HG03095 (cell line): ENCODE results near the gene DSCAM.
"Not testable (repeated sequence)": the region's sequence is repeated elsewhere in the genome, so short reads cannot be mapped to it uniquely, and the experiment has no call there.

Source experiments
- ATAC-seq: cut with Tn5 transposase; IDR thresholded peaks from one replicate; pipeline ENCODE4 v1.9.1; 2021; ENCODE audit warnings: moderate library complexity; ENCODE audit not compliant: unreplicated experiment

DSCAM gene

DNA sequence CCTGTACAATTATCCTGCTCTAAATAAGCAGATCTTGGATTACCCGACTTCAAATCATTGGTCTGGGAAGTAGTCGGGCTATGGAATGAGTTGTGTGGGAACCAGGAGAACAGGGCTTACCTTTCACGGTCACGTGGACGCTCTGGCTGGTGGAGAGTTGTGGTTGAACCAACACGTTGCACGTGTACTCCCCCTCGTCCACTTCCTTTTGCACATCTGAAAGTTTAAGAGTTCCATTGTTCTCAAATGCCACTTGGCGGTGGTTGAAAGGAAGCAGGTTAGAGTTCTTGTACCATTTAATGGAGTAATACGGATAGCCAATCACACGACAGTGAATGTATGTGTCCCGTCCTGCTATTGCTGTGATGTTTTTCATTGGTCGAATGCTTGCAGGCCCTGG, 509.0 kb downstream of the DSCAM start:
- no peak for ATAC-seq

DNA sequence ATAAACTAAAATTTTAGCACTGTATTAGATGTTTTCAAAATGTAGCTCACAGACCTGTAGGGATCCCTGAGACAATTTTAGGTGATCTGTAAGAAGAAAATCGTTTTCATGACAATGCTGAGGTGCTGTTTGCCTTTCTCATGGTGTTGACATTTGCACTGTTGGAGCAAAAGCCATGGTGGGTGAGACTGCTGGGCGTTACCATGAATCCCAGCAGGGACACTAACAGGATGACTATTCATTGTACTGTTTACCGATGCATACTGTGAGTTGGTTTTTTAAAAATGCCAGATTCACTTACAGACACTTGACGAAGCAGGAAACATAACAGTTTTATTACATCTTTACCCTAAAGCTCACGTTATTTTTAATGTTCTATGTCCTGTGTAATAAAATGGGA, 511.3 kb downstream of the DSCAM start:
- ATAC-seq, result no peak

DNA sequence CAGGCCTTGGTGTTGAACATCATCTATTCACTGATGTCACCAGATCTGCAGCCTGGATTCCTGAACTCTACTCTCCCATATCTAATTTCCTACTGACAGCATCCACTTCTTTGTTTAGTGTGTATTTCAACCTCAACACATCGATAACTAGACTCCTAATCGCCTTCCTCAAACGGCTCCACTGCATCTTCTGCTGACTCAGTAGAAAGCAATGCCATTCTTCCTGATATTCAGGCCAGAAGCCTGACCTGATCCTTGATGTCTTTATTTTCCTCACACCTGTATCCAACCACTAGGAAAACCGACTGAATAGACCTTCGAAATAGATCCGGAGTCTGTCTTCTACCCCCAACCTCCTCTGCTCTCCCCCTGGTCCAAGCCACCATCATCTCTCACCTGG, 512.8 kb downstream of the DSCAM start:
- ATAC-seq, result no peak

DNA sequence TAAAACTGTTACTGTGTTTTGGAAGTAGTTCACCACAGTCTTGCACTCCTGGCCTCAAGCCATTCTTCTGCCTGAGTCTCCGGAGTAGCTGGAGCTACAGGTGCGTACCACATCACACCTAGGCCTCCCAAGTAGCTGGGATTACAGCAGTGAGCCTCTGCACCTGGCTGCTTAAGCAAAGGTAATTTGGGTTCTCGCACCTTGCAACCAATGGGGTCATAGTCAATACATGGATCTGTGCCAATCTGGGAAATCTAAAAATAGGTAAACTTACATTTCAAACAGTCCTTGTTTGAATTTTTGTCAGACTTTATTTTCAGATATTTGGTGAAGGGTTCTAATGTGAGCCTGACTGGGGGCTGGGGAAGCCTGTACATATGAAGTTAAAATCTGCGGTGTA, 513.2 kb downstream of the DSCAM start:
- ATAC-seq, result no peak

DNA sequence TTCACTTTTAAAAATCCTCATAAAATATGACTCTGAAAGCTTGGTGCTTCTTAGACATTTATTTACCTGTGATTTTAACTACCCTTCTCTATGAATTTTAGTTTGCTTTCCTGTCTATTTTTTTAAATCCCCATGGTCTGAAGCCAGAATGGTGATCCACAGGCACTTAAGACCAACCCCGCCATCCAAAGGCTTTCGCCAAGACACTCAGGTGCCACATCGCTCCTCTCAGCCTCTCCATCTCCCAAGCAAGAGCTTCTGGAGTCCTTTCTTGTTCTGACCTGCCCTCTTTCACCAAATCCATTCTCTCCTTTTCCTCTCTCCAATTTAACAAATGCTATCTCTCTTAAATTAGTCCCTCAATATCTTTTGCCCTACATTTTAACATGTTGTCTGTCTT, 515.2 kb downstream of the DSCAM start:
- ATAC-seq, result no peak

GRCh38 chr21:40331172-40331571, 515.8 kb downstream of the DSCAM start:
- no peak for ATAC-seq

GRCh38 chr21:40324389-40324788, 522.6 kb downstream of the DSCAM start:
- no peak for ATAC-seq

GRCh38 chr21:40320718-40321117, 526.2 kb downstream of the DSCAM start:
- ATAC-seq, result not testable (repeated sequence)

GRCh38 chr21:40318371-40318770, 528.6 kb downstream of the DSCAM start:
- no peak for ATAC-seq

DNA sequence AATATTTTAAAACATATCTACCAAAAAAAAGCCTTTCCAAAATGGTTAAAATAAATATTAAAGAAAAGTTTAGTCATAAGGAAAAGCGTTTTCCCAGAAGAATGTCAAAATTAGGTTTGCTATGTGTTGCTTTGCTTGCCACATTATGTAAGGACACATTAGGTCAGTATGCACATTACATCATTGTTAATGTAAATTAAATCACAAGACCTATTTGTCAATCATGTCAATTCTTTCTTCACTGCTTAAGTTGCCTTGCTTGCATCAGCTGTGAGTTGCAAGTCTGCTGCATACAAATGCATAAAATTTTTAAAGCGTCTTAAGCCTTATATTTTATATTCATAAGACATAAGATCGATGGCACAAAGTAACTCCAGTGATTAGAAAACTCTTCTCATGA, 530.9 kb downstream of the DSCAM start:
- ATAC-seq, result no peak

GRCh38 chr21:40315626-40316025, 531.3 kb downstream of the DSCAM start:
- ATAC-seq, result no peak

GRCh38 chr21:40313260-40313659, 533.7 kb downstream of the DSCAM start:
- ATAC-seq, result no peak

GRCh38 chr21:40300300-40300699, 546.7 kb downstream of the DSCAM start:
- no peak for ATAC-seq

DNA sequence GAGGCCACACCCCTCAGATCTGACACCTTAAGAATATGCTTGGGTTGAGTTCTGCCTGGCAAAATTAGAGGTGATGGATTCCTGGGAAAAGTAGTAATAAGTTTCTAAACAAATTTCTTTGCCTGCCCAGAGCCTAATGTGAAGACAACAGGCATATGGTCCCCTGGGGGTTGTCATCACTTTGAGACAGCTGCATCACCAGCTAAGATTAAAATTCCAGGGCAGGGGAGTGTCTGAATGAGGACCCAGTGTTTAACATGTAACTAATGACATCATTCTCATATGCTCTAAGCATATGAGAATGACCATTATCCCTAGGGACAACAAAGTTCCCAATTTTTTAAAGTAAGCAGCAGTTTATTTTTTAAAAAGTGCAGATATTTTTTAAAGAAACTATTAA, 547.5 kb downstream of the DSCAM start:
- no peak for ATAC-seq

DNA sequence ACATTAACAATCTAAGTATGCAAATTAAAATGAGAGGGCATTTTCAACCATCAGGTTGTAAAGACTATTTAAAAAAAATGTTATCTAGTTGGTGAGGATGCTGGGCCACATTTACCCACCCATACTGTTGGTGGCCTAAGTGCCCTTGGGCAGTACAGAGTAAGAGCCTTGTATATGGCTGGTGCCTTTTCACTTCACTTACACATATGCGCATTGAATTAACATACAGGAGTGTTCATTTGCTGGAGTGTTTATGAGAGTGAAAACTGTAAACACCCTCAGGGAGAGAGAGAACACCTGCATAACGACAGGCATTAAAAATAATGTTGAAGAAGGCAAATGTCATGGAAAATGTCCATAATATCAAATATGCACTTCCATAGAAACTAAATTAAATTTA, 552.6 kb downstream of the DSCAM start:
- no peak for ATAC-seq

GRCh38 chr21:40291560-40291959, 555.4 kb downstream of the DSCAM start:
- no peak for ATAC-seq

DNA sequence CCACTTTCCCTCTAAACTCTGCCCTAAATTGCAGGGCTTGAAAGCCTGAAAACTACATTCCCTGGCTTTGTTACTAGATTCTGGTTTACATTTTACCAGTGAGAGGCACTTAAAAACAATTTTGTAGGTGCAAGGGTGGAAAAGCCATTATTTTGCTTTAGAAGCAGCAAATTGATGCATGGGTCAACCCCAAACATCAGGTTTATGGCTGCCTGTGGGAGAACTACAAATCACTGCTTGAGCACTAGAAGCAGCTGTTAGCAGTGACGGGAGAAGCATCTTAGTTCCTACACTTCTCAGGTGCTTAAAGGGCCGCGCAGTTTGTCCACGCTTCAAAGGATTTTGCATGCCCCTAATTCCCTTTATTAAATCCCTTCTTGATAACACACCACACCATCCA, 562.5 kb downstream of the DSCAM start:
- no peak for ATAC-seq

- no peak for ATAC-seq
Observed at GRCh38 chr21:40282912-40283886, 563.8 kb downstream of the DSCAM start.

GRCh38 chr21:40278345-40278744, 568.6 kb downstream of the DSCAM start:
- ATAC-seq, result no peak

- ATAC-seq, result no peak
Observed at GRCh38 chr21:40276001-40276400, 571.0 kb downstream of the DSCAM start.

DNA sequence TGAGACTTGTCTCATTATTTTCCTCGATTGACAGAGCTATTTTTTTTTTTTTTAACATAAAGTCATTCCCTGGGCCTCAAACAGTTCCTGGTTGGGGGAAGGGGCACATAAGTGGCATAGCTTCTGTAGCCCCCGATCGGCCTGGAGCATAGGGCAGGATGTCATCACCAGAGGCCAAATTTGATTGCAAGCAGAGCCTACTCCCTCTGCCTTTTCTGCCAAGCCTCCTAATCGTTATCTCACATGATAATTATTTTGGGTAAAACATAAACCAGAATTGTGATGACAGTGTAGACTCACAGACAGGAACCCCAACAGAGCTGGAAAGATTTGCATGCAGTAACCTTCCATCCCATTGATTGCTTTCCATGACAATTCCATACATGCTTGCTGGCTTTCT, 574.9 kb downstream of the DSCAM start:
- no peak for ATAC-seq

DNA sequence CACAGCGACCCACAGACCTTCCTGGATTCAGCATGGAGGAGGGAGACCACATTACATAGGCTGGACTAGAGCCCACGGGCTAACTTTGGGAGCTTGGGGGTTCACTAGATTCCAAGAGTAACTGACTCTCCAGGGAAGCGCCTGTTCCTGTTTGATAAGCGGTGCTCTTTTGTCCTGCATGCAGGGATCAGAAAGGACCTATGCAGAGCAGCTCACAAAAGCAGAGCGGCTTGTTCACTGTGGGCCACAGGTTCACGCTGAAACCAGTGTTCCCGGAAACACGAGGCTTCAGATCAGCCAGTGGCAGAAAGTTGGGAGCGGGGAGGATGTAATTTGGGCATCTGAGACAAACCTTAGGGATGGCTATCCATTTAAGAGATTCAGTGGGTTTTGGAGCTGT, 575.8 kb downstream of the DSCAM start:
- no peak for ATAC-seq

- no peak for ATAC-seq
Observed at GRCh38 chr21:40270047-40270446, 576.9 kb downstream of the DSCAM start.
